GM23338 (cell line): ENCODE results near the gene PATE1.
"Not testable (repeated sequence)": the region's sequence is repeated elsewhere in the genome, so short reads cannot be mapped to it uniquely, and the experiment has no call there.

Experiments used
- CREB1 ChIP-seq: fragments of 250-450 bp; sonication (Bioruptor Pico); IDR thresholded peaks from 2 replicates; pipeline ENCODE4 v1.5.0; 2020; ENCODE audit warnings: low read depth, mild to moderate bottlenecking, moderate library complexity
- CTCF ChIP-seq, 2 experiments: fragments of 200-600 bp in 1 of 2; sonication (generic) in 1 of 2; conservative IDR thresholded peaks; 2 replicates each; pipeline versions ENCODE4 v1.5.1 to v1.6.1; 2016 to 2017; ENCODE audit warnings: antibody characterized with exemption in 2 of 2, low read depth in 2 of 2, mild to moderate bottlenecking in 2 of 2, moderate library complexity in 1 of 2
- POLR2AphosphoS5 ChIP-seq: IDR thresholded peaks from 2 replicates; pipeline ENCODE4 v1.6.1; 2016; ENCODE audit warnings: antibody characterized with exemption, low read depth

- TF ChIP-seq CREB1 (CRISPR knock-in tag); POLR2AphosphoS5; CTCF (conservative IDR thresholded peaks at IDR 0.05; ENCODE audit: low read depth in 2 of 2): not testable (repeated sequence)
Measured at GRCh38 chr11:125704686-125705085, 41.4 kb upstream of the PATE1 start.
